SU-DHL-6 (cell line): ENCODE data around the gene CTNND2.

Source experiments
- CTCF ChIP-seq: fragments of 200-600 bp; sonication (generic); IDR thresholded peaks from one replicate; pipeline ENCODE4 v1.5.1; 2017; ENCODE audit warnings: antibody characterized with exemption, mild to moderate bottlenecking, low read length, moderate library complexity; ENCODE audit not compliant: insufficient read depth, poor library complexity, severe bottlenecking
- EZH2phosphoT487 ChIP-seq: fragments of 200-600 bp; sonication (generic), shearing (Covaris generic); conservative IDR thresholded peaks from 2 replicates; pipeline ENCODE4 v1.6.1; 2018; ENCODE audit warnings: mild to moderate bottlenecking, antibody characterized with exemption, low read length, moderate library complexity, mixed read lengths

- no peak for TF ChIP-seq CTCF
- no peak for TF ChIP-seq EZH2phosphoT487
Measured at GRCh38 chr5:11075035-11075805, 829.0 kb downstream of the CTNND2 start.
